Endothelial cell of hepatic sinusoid (primary cell): ENCODE results near the gene GAP43.
"Not testable (repeated sequence)": the region's sequence is repeated elsewhere in the genome, so short reads cannot be mapped to it uniquely, and the experiment has no call there.

Source experiments
- in situ Hi-C: cut with HindIII; loops from 2 replicates; pipeline ENCODE4 v1.10.0; 2017; ENCODE audit warnings: low sequenced_read_pairs

GAP43 gene

GRCh38 chr3:115693868-115694267 is 70.6 kb downstream of the GAP43 start:
- in situ Hi-C loops: no loop called here

GRCh38 chr3:115695090-115695489 is 71.8 kb downstream of the GAP43 start:
- in situ Hi-C loops: no loop called here

GRCh38 chr3:115697263-115698053 is 74.1 kb downstream of the GAP43 start:
- in situ Hi-C loops: no loop called here

- in situ Hi-C loops: no loop called here
These were observed 75.7 kb downstream of the GAP43 start for GRCh38 chr3:115698851-115699591.

- in situ Hi-C loops: no loop called here
These were observed 76.4 kb downstream of the GAP43 start for GRCh38 chr3:115699706-115700105.

- in situ Hi-C loops: no loop called here
These were observed 79.3 kb downstream of the GAP43 start for GRCh38 chr3:115702598-115702997.

- in situ Hi-C loops: no loop called here
These were observed 81.5 kb downstream of the GAP43 start for GRCh38 chr3:115704661-115705338.

GRCh38 chr3:115706311-115706829 is 83.1 kb downstream of the GAP43 start:
- in situ Hi-C loops: no loop called here

GRCh38 chr3:115708540-115708939 is 85.2 kb downstream of the GAP43 start:
- in situ Hi-C loops: no loop called here

GRCh38 chr3:115709093-115709492 is 85.8 kb downstream of the GAP43 start:
- in situ Hi-C loops: no loop called here

GRCh38 chr3:115709931-115710330 is 86.6 kb downstream of the GAP43 start:
- in situ Hi-C loops: no loop called here

- in situ Hi-C loops: no loop called here
These were observed 87.5 kb downstream of the GAP43 start for GRCh38 chr3:115710799-115711198.

GRCh38 chr3:115712871-115713270 is 89.6 kb downstream of the GAP43 start:
- in situ Hi-C loops: no loop called here

- in situ Hi-C loops: no loop called here
These were observed 90.0 kb downstream of the GAP43 start for GRCh38 chr3:115713284-115713683.

- in situ Hi-C loops: no loop called here
These were observed 92.0 kb downstream of the GAP43 start for GRCh38 chr3:115715241-115715745.

- in situ Hi-C loops: no loop called here
These were observed 97.7 kb downstream of the GAP43 start for GRCh38 chr3:115720983-115721382.

- in situ Hi-C loops: loop anchor here (5.0 kb wide), 1 partner anchor 58 kb away; no protein-coding TSS in a partner anchor
These were observed 102.5 kb downstream of the GAP43 start for GRCh38 chr3:115725800-115726199.

GRCh38 chr3:115727135-115727534 is 103.8 kb downstream of the GAP43 start:
- in situ Hi-C loops: loop anchor here (5.0 kb wide), 1 partner anchor 60 kb away; no protein-coding TSS in a partner anchor

- in situ Hi-C loops: loop anchor here (5.0 kb wide), 1 partner anchor 61 kb away; no protein-coding TSS in a partner anchor
These were observed 104.7 kb downstream of the GAP43 start for GRCh38 chr3:115728013-115728412.

- in situ Hi-C loops: not testable (repeated sequence)
These were observed 113.0 kb downstream of the GAP43 start for GRCh38 chr3:115736341-115736740.

GRCh38 chr3:115741650-115742049 is 118.3 kb downstream of the GAP43 start:
- in situ Hi-C loops: no loop called here
